GM18507 (cell line): ENCODE data around the gene ZNF681.
"Not testable (repeated sequence)": the region's sequence is repeated elsewhere in the genome, so short reads cannot be mapped to it uniquely, and the experiment has no call there.

Experiments used
- DNase-seq: peaks from one replicate; pipeline ENCODE4 v3.0.0; 2011; ENCODE audit warnings: low read depth; ENCODE audit not compliant: insufficient read length; ENCODE audit errors: extremely low spot score
- FAIRE-seq: peaks from 2 replicates; lab custom pipeline; 2011; peaks lifted over from hg19 to GRCh38; lab: Jason Lieb, UNC

ZNF681 gene

DNA sequence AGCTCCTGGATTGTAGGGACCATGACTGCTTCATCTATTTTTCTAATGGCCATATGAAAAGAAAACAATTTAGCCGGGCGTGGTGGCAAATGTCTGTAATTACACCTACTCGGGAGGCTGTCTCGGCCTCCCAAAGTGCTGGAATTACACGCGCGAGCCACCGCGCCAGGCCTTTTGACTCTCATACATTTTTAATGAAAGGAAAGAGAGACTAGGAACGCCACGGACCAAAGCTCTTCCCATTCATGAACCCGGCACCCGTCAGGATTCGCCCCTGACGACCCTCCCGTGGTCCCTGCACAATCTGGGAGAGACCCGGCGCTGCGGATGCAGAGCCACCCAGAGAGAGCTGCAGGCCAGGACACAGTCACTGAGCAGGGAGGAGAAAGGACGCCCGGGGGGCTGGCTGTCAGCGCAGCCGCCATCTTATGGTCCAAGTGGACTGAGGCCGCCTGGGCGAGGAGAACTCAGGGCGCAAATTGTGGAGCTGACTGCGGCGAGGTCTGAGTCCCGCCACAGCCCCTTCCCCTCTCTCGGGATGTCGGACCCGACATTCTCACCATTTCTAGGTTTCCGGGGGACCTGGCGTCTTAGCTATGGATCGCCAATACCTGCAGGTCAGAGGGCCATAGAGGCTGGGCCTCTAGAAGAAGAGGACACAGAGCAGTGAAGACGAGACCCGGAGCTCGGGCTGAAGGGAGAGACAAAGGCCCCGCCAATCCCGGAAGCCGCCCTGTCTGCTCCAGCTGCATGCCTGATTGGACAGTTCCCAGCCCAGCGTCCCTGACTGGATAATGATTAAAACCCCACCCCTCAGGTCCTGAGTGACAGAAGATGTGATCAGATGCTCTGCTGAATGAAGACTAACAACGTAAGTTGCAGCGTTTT, at the start of gene ZNF681:
Gene ZNF681, minus strand, starts transcription at position 705 of the 888 bp plus-strand sequence. Its CDS starts 142 bp downstream, at position 563.
- DNase-seq (no peak), FAIRE-seq (peak; percentile 76)

DNA sequence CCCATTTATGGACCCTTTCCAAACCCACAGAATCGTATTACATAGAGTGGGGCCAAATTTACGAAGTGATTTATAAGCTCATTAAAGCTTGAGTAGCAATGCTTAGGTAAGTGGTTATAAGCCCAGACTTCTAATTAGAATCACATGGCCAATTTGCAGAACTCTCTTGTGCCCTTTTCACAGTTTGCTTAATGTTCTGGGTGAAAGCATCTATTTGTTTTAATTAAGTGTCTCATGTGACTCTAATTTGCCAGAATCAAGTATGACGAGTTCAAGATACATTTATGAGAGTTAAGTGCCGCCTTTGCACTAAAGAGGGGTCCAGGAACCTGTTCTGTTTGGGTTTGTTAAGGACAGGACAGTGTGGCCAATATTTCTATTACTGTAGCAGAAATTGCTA, 46.0 kb upstream of the ZNF681 start:
- no peak for DNase-seq
- no peak for FAIRE-seq

DNA sequence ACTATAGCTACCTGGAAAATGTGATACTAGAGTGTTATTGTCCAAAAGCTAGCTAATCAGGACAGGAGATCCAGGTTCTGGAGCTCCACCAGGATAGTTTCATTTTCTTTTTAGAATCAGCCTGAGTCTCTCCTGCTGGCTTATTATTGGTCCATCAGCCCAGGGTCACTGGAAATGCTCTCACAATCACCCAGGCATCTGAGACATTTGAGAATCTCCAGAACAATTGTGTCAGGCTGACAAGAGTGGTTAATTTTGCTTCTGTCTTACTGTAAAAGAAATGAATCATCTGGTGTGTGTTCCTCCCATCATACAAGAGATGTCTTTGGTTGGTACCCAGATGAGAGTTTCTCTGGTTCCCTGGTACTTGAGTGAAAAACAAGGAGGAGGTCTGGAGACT, 43.6 kb upstream of the ZNF681 start:
- DNase-seq (no peak), FAIRE-seq (no peak)

DNA sequence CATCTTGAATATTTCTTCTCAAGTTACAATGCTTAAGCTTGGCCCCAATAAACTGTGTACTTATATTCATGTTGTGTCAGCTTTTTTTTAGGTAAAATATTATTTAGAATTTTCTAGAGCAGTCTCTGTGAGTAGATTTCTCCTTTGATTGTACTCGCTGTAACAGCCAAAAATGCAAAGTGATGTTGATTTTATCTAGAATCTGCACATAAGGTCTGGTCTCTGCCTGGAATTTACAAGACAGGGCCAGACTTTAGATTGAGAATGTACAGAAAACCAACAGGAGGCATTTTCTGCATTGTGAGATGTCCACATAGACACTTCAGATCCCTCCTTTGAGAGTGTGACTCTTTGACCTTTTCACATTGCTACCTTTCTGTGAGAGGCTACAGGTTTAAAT, 43.1 kb upstream of the ZNF681 start:
- DNase-seq: no peak
- no peak for FAIRE-seq

DNA sequence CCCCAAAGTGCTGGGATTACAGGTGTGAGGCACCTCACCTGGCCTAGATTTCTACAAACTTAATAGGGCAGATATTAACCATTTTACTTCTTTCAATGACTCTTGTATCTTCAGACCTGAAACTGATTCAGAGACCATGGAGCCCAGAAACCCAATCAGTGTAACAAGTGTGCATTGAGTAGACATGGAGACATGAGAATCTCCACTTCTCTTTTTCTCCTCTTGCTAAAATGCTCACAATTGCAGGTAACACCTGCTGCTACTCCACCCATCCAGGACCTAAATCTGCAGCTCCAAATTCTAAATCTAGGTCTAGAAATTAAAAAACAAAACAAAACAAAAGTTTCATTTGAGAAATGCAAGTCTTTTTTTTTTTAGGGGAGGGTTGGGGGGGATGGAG, 42.2 kb upstream of the ZNF681 start:
- FAIRE-seq (no peak), DNase-seq (no peak)

- FAIRE-seq (no peak), DNase-seq (no peak)
Observed at GRCh38 chr19:23800271-23800670, 41.6 kb upstream of the ZNF681 start.

GRCh38 chr19:23799321-23799720, 40.6 kb upstream of the ZNF681 start:
- DNase-seq: no peak
- no peak for FAIRE-seq

DNA sequence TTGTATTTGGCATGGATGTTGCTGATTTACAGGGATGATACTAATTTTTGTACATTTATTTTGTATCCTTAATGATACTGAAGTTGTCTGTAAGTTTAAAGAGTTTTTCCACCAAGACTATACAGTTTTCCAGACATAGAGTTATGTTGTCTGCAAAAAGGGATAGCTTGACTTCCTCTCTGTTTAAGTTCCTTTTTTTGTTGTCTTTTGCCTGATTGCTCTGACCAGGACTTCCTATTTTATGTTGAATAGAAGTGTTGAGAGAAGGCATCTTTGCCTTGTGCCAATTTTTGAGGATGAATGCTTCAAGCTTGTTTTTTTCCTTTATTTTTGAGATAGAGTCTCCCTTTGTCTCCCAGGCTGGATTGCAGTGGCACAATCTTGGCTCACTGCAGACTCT, 36.8 kb upstream of the ZNF681 start:
- FAIRE-seq: no peak
- DNase-seq: no peak

- FAIRE-seq (no peak), DNase-seq (no peak)
Observed at GRCh38 chr19:23792784-23793183, 34.1 kb upstream of the ZNF681 start.

DNA sequence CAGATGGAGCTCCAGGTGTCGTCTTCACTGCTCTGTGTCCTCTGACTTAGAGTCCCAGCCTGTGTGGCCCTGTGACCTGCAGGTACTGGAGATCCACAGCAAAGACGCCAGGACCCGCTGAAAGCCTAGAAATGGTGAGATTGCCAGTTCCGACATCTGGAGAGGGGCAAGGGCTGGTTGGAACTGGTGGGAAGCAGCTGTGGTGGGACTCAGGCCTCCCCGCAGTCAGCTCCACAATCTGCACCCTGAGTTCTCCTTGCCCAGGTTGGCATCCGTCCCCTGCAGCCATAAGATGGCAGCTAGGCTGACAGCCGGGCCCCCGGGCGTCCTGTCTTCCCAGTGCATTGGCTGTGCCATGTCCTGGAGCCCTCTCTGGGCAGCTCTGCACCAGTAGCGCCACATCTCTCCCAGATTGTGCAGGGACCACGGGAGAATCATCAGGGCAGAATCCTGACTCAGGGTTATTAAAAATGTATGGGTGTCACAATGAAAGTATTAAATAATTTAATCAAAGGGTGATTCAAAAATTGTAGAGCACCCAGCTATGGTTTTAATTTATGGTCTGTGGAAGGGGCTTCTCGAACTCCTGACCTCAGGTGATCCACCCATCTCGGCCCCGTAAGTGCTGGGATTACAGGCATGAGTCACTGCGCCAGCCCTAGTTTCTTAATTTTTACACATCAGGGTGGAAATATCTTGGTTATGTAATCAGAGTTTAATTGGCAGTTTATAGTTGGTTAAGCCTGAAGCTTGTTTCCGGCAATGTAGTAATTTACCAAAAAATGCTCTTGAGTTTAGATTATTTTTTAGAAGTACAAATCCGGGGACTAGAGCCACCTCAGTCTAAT, 32.2 kb upstream of the ZNF681 start:
- no peak for DNase-seq
- FAIRE-seq: no peak

DNA sequence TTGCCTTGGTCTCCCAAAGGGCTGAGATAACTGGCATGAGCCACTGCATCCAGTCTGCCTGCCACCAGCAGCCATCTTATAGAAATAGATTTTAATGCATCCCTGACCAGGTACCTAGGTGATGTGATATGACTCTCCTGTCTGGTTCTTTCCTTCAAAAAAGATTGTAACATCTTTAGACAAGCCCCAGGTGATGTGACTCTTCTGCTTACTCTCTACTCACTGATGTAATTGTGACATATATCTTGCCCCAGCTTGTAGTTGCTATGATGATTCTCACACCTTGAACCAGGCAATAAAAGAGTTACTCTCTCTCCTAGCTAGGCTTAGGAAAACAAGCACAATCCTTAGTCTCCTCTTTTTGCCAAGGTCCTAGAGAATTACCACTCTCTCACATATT, 30.6 kb upstream of the ZNF681 start:
- DNase-seq: no peak
- FAIRE-seq: no peak

GRCh38 chr19:23788411-23788810, 29.7 kb upstream of the ZNF681 start:
- FAIRE-seq (no peak), DNase-seq (no peak)

GRCh38 chr19:23787106-23787505, 28.4 kb upstream of the ZNF681 start:
- DNase-seq (no peak), FAIRE-seq (no peak)

- FAIRE-seq (no peak), DNase-seq (no peak)
Observed at GRCh38 chr19:23785982-23786381, 27.3 kb upstream of the ZNF681 start.

DNA sequence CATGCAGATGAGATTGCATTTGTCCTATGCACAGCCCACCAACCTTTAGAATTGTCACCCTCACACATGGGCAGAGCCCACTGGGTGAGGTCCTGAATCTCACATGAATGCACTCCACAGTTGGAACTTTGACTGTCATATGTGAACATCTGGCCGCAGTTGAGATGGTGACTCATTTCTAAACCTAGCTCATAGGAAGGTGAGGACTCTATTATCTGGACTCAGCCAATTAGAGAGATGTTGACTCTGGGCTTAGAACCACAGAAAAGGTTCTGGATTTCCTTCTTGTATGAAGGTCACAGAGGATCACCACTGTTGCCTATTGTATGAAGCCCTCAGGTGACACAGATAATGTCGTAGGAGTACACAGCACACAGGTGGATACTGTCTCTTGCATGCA, 25.6 kb upstream of the ZNF681 start:
- FAIRE-seq: no peak

DNA sequence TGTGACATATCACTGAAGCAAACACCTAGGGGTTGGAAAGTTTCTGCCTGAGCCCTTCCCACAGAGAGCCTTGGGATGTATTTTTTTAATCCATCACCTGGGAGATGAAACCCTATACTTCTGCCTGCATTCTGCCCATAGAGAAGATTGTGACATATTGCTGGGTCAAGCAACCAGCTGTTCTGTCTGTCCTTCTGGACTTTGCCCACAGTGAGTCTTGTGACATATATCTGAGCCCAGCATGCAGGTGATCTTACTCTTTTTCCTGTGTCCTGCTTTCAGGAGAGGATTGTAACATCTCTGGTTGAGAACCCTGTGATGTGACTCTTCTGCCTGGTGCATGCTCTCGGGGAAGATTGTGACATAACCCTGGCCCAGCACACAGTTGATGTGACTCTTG, 24.9 kb upstream of the ZNF681 start:
- FAIRE-seq: no peak
- DNase-seq: no peak

More for the DNA sequence above, 25.6 kb upstream of the ZNF681 start:
- no peak for DNase-seq

GRCh38 chr19:23779645-23780044, 21.0 kb upstream of the ZNF681 start:
- DNase-seq (no peak), FAIRE-seq (no peak)

DNA sequence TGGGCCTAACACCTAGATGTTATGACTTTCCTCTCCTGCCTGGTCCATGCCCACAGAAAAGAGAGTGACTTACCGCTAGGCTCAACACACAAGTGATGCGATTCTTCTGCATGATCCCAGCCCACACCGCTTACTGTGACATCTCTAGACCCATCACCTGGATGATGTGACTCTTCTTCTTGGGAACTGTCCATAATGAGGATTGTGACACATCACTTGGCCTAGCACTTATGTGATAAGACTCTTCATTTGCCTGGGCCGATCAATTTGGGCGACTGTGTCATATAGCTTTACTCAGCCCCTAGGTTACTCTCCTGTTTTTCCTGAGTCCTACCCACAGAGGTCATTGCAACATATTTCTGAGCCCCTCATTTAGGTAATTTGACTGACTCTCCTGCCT, 19.9 kb upstream of the ZNF681 start:
- DNase-seq: no peak
- no peak for FAIRE-seq

DNA sequence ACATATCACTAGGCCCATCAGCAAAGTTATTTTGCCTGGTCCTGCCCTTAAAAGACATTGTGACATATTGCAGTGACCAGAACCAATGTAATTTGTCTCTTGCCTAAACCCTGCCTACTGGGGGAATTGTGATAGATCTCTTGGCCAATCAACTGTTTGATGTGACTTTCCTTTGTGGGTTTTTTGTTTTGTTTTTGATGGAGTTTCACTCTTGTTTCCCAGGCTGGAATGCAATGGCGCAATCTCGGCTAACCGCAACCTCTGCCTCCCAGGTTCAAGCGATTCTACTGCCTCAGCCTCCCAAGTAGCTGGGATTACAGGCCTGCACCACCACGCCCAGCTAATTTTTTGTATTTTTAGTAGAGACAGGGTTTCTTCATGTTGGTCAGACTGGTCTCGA, 19.3 kb upstream of the ZNF681 start:
- FAIRE-seq, DNase-seq: not testable (repeated sequence)

GRCh38 chr19:23777216-23777615, 18.5 kb upstream of the ZNF681 start:
- DNase-seq: no peak
- FAIRE-seq: no peak
